Right forelimb (tissue), 1 donor: ENCODE measurements around the gene PLCB3.
A peak's percentile ranks its signal among the peaks of the same experiment; 100 is the strongest.
"Not testable (repeated sequence)": the region's sequence is repeated elsewhere in the genome, so short reads cannot be mapped to it uniquely, and the experiment has no call there.

Experiments
- DNase-seq: peaks from one replicate; pipeline ENCODE4 v3.0.0-alpha.2; 2018

PLCB3 gene

GRCh38 chr11:64237484-64237951, 13.8 kb upstream of the PLCB3 start:
- DNase-seq = no peak

- DNase-seq = no peak
Observed at GRCh38 chr11:64238076-64238475, 13.3 kb upstream of the PLCB3 start.

GRCh38 chr11:64238999-64239398, 12.3 kb upstream of the PLCB3 start:
- no peak for DNase-seq

- no peak for DNase-seq
Observed at GRCh38 chr11:64239662-64240434, 11.5 kb upstream of the PLCB3 start.

- DNase-seq = peak; percentile 99
Observed at GRCh38 chr11:64240435-64241240, 10.7 kb upstream of the PLCB3 start, which contains the start of gene FKBP2. FKBP2 (plus strand) TSS chr11:64241095; CDS start chr11:64242388, 1,293 bp downstream.

- DNase-seq = peak; percentile 100
Observed at GRCh38 chr11:64241241-64241490, 10.2 kb upstream of the PLCB3 start.

GRCh38 chr11:64241491-64242374, 9.6 kb upstream of the PLCB3 start:
- DNase-seq = no peak

- no peak for DNase-seq
Observed at GRCh38 chr11:64243236-64243854, 8.0 kb upstream of the PLCB3 start.

GRCh38 chr11:64244107-64244506, 7.2 kb upstream of the PLCB3 start:
- DNase-seq = no peak

GRCh38 chr11:64244966-64245365, 6.4 kb upstream of the PLCB3 start:
- DNase-seq = no peak

- DNase-seq = peak; percentile 78
Observed at GRCh38 chr11:64245401-64245796, 5.9 kb upstream of the PLCB3 start.

- peak; percentile 78 for DNase-seq
Observed at GRCh38 chr11:64245797-64246620, 5.3 kb upstream of the PLCB3 start.

- not testable (repeated sequence) for DNase-seq
Observed at GRCh38 chr11:64246621-64246870, 4.8 kb upstream of the PLCB3 start.

- DNase-seq = peak; percentile 92
Observed at GRCh38 chr11:64246871-64247728, 4.2 kb upstream of the PLCB3 start, which contains the start of gene PPP1R14B. PPP1R14B (minus strand) TSS chr11:64246943; CDS start chr11:64246673, 270 bp downstream.

- no peak for DNase-seq
Observed at GRCh38 chr11:64247729-64248531, 3.4 kb upstream of the PLCB3 start.

- DNase-seq = no peak
Observed at GRCh38 chr11:64248578-64248977, 2.8 kb upstream of the PLCB3 start.

- DNase-seq = no peak
Observed at GRCh38 chr11:64249038-64249437, 2.3 kb upstream of the PLCB3 start.

GRCh38 chr11:64249563-64250414, 1.5 kb upstream of the PLCB3 start:
- no peak for DNase-seq

GRCh38 chr11:64250415-64251015, 815 bp upstream of the PLCB3 start:
- DNase-seq = no peak
